ENCODE data around the gene NPPA.

- TF ChIP-seq, protein P1, sequence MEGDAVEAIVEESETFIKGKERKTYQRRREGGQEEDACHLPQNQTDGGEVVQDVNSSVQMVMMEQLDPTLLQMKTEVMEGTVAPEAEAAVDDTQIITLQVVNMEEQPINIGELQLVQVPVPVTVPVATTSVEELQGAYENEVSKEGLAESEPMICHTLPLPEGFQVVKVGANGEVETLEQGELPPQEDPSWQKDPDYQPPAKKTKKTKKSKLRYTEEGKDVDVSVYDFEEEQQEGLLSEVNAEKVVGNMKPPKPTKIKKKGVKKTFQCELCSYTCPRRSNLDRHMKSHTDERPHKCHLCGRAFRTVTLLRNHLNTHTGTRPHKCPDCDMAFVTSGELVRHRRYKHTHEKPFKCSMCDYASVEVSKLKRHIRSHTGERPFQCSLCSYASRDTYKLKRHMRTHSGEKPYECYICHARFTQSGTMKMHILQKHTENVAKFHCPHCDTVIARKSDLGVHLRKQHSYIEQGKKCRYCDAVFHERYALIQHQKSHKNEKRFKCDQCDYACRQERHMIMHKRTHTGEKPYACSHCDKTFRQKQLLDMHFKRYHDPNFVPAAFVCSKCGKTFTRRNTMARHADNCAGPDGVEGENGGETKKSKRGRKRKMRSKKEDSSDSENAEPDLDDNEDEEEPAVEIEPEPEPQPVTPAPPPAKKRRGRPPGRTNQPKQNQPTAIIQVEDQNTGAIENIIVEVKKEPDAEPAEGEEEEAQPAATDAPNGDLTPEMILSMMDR (IDR thresholded peaks at IDR 0.05) = no peak
- no peak for TF ChIP-seq POLR2A (IDR thresholded peaks at IDR 0.05)
Measured at GRCh38 chr1:11825131-11825530, 22.5 kb downstream of the NPPA start.
